Measurements from ENCODE around the gene AK5. TPM values are rescaled to one million over a fixed set of nuclear protein-coding genes. Genes with fewer than 3 reads are reported as not detected.

Gene AK5
- total RNA-seq, 1 experiment from 2014 or later, result 3.0 TPM

- TF ChIP-seq TCF7L2 (IDR thresholded peaks at IDR 0.05; ENCODE audit: low read depth, low read length), result no peak
- TF ChIP-seq SIN3A (IDR thresholded peaks at IDR 0.05; ENCODE audit: borderline replicate concordance, insufficient read depth, low read depth, low read length), result no peak
- no peak for TF ChIP-seq POLR2AphosphoS5 (IDR thresholded peaks at IDR 0.05; ENCODE audit: low read depth, low read length)
- no peak for TF ChIP-seq REST (IDR thresholded peaks at IDR 0.05; ENCODE audit: insufficient read depth in 1 of 2, low read depth in 2 of 2, low read length in 1 of 2)
- no peak for TF ChIP-seq CTCF (IDR thresholded peaks at IDR 0.05)
- in situ Hi-C loops (cut with HindIII; ENCODE audit: low pct_unique_long_range_greater_than_20kb, low sequenced_read_pairs) (no loop called here), intact Hi-C loops (cut with micrococcal nuclease; ENCODE audit: unreplicated experiment) (no loop called here)
- ChIA-PET CTCF (interaction anchor here (0.7 kb wide), 1 partner anchor 113 kb away, joined by 3 read pairs; no protein-coding TSS in a partner anchor), POLR2A (no interaction called here)
- Histone ChIP-seq H3K9me3 (ENCODE audit: control insufficient read depth, insufficient read depth, low read depth, low read length) (no peaks in the 10 kb centered on the region), H3K4me1 (ENCODE audit: control insufficient read depth, insufficient read depth, low read length) (peaks cover 3% of the 10 kb centered on the region; the same call in 1 of the 2 replicates), H3K4me3 (ENCODE audit: low read depth in 2 of 2, low read length in 2 of 2) (no peak overlapping the region), H3K27ac (ENCODE audit: low read length) (peak overlapping the region; percentile 35; the same call in 1 of the 2 replicates), H3K36me3 (ENCODE audit: control insufficient read depth, insufficient read depth, low read length) (no peaks in the 10 kb centered on the region), H3K27me3 (ENCODE audit: control insufficient read depth, insufficient read depth, low read length) (no peaks in the 10 kb centered on the region)
- no TSS peak for BruUV-seq (replicated peaks)
- ATAC-seq (peak; percentile 93), DNase-seq (ENCODE audit: low read depth, low spot score) (peak; percentile 82)
Measured at GRCh38 chr1:77322061-77322900, 40.5 kb downstream of the AK5 start.

GRCh38 chr1:77333501-77333900 is 51.7 kb downstream of the AK5 start:
- TF ChIP-seq SIN3A (IDR thresholded peaks at IDR 0.05; ENCODE audit: borderline replicate concordance, insufficient read depth, low read depth, low read length) (no peak), POLR2AphosphoS5 (IDR thresholded peaks at IDR 0.05; ENCODE audit: low read depth, low read length) (no peak), REST (IDR thresholded peaks at IDR 0.05; ENCODE audit: insufficient read depth in 1 of 2, low read depth in 2 of 2, low read length in 1 of 2) (no peak), CTCF (IDR thresholded peaks at IDR 0.05) (no peak)
- Histone ChIP-seq H3K36me3 (ENCODE audit: control insufficient read depth, insufficient read depth, low read length) (no peaks in the 10 kb centered on the region), H3K4me1 (ENCODE audit: control insufficient read depth, insufficient read depth, low read length) (no peaks in the 10 kb centered on the region), H3K27ac (ENCODE audit: low read length) (no peak overlapping the region), H3K27me3 (ENCODE audit: control insufficient read depth, insufficient read depth, low read length) (no peaks in the 10 kb centered on the region), H3K4me3 (ENCODE audit: low read depth in 2 of 2, low read length in 2 of 2) (no peak overlapping the region), H3K9me3 (ENCODE audit: control insufficient read depth, insufficient read depth, low read depth, low read length) (no peaks in the 10 kb centered on the region)
- ATAC-seq, result no peak
- in situ Hi-C loops (cut with HindIII; ENCODE audit: low pct_unique_long_range_greater_than_20kb, low sequenced_read_pairs), result no loop called here
- no peak for DNase-seq (ENCODE audit: low read depth, low spot score)
- ChIA-PET CTCF (interaction anchor here (0.6 kb wide), 1 partner anchor 423 kb away, joined by 3 read pairs; no protein-coding TSS in a partner anchor), POLR2A (no interaction called here)
- BruUV-seq (replicated peaks), result no TSS peak
- intact Hi-C loops (cut with micrococcal nuclease; ENCODE audit: unreplicated experiment), result no loop called here
